K562 (cell line): ENCODE measurements around the gene GEMIN7. TPM values are rescaled to one million over a fixed set of nuclear protein-coding genes. Genes with fewer than 3 reads are reported as not detected.
A peak's percentile ranks its signal among the peaks of the same experiment; 100 is the strongest.

Experiments used
- CC2D1A ChIP-seq: fragments of 450-650 bp; IDR thresholded peaks from 2 replicates; pipeline ENCODE4 v1.6.1; 2017; ENCODE audit warnings: mild to moderate bottlenecking
- NEUROD1 ChIP-seq: fragments of 150-350 bp; IDR thresholded peaks from 2 replicates; pipeline ENCODE4 v1.6.1; 2014; ENCODE audit warnings: borderline replicate concordance, low read length, low read depth; ENCODE audit not compliant: partially characterized antibody
- SMARCA5 ChIP-seq: fragments of 450-650 bp; IDR thresholded peaks from 2 replicates; pipeline ENCODE4 v1.6.1; 2016
- SMARCE1 ChIP-seq: fragments of 450-650 bp; IDR thresholded peaks from 2 replicates; pipeline ENCODE4 v1.7.1; 2016; ENCODE audit warnings: mild to moderate bottlenecking
- YBX1 ChIP-seq: fragments of 450-650 bp; IDR thresholded peaks from 2 replicates; pipeline ENCODE4 v1.7.1; 2016; ENCODE audit warnings: mild to moderate bottlenecking
- ZC3H4 ChIP-seq: sonication (generic); formaldehyde crosslinking; IDR thresholded peaks from 2 replicates; pipeline ENCODE4 v1.9.0; 2021; ENCODE audit warnings: missing genetic modification reagents, borderline replicate concordance
- ZNF395 ChIP-seq: fragments of 200-800 bp; sonication (Bioruptor generic); IDR thresholded peaks from 2 replicates; pipeline ENCODE4 v1.6.1; 2017; ENCODE audit warnings: missing genetic modification characterization, missing compliant biosample characterization
- polyA plus RNA-seq, 8 experiments: library from polyadenylated mRNA; depleted of rRNA in 4 of 8; stranded (reverse) in 5 of 8; unstranded in 3 of 8; fragments of >200 nt; fragmentation: Nextera tagmentation in 2 of 8; fragmentation: Illumina TruSeq in 1 of 8; extraction: Ambion mirVana in 2 of 8; extraction: Trizol in 1 of 8; gene quantifications; 2 replicates each; pipeline versions ENCODE4 v1.2.1 to v1.2.3, GENCODE V29; 2011 to 2014; ENCODE audit warnings: inconsistent platforms in 1 of 8, missing spikeins in 1 of 8
- total RNA-seq, 7 experiments: library from RNA; depleted of rRNA in 6 of 7; stranded (reverse); fragments of >200 nt in 6 of 7; fragmentation: Illumina TruSeq in 2 of 7; extraction: Trizol in 2 of 7; gene quantifications; 2 replicates each; pipeline versions ENCODE4 v1.2.1 to v1.2.3, GENCODE V29; 2011 to 2021; ENCODE audit warnings: low replicate concordance in 1 of 7
- TF ChIP-seq, protein P1 (sequence below): fragments of 450-650 bp; IDR thresholded peaks from 2 replicates; pipeline ENCODE4 v1.6.1; 2016; ENCODE audit warnings: mild to moderate bottlenecking, moderate library complexity
- TF ChIP-seq, protein P2 (sequence below): sonication (generic); formaldehyde crosslinking; IDR thresholded peaks from 2 replicates; pipeline ENCODE4 v1.4.0; 2020; ENCODE audit warnings: mild to moderate bottlenecking, missing genetic modification reagents
- TF ChIP-seq, protein P3 (sequence below): sonication (generic); formaldehyde crosslinking; IDR thresholded peaks from 2 replicates; pipeline ENCODE4 v1.8.1; 2022; ENCODE audit warnings: missing genetic modification reagents

The GEMIN7 gene
- total and polyA plus RNA-seq, 9 of the 15 experiments (the other 6 are each of a cell fraction or from before 2014, with no cell fraction given) = 23.1 to 124 (median 54.9) TPM

- TF ChIP-seq, protein P1, sequence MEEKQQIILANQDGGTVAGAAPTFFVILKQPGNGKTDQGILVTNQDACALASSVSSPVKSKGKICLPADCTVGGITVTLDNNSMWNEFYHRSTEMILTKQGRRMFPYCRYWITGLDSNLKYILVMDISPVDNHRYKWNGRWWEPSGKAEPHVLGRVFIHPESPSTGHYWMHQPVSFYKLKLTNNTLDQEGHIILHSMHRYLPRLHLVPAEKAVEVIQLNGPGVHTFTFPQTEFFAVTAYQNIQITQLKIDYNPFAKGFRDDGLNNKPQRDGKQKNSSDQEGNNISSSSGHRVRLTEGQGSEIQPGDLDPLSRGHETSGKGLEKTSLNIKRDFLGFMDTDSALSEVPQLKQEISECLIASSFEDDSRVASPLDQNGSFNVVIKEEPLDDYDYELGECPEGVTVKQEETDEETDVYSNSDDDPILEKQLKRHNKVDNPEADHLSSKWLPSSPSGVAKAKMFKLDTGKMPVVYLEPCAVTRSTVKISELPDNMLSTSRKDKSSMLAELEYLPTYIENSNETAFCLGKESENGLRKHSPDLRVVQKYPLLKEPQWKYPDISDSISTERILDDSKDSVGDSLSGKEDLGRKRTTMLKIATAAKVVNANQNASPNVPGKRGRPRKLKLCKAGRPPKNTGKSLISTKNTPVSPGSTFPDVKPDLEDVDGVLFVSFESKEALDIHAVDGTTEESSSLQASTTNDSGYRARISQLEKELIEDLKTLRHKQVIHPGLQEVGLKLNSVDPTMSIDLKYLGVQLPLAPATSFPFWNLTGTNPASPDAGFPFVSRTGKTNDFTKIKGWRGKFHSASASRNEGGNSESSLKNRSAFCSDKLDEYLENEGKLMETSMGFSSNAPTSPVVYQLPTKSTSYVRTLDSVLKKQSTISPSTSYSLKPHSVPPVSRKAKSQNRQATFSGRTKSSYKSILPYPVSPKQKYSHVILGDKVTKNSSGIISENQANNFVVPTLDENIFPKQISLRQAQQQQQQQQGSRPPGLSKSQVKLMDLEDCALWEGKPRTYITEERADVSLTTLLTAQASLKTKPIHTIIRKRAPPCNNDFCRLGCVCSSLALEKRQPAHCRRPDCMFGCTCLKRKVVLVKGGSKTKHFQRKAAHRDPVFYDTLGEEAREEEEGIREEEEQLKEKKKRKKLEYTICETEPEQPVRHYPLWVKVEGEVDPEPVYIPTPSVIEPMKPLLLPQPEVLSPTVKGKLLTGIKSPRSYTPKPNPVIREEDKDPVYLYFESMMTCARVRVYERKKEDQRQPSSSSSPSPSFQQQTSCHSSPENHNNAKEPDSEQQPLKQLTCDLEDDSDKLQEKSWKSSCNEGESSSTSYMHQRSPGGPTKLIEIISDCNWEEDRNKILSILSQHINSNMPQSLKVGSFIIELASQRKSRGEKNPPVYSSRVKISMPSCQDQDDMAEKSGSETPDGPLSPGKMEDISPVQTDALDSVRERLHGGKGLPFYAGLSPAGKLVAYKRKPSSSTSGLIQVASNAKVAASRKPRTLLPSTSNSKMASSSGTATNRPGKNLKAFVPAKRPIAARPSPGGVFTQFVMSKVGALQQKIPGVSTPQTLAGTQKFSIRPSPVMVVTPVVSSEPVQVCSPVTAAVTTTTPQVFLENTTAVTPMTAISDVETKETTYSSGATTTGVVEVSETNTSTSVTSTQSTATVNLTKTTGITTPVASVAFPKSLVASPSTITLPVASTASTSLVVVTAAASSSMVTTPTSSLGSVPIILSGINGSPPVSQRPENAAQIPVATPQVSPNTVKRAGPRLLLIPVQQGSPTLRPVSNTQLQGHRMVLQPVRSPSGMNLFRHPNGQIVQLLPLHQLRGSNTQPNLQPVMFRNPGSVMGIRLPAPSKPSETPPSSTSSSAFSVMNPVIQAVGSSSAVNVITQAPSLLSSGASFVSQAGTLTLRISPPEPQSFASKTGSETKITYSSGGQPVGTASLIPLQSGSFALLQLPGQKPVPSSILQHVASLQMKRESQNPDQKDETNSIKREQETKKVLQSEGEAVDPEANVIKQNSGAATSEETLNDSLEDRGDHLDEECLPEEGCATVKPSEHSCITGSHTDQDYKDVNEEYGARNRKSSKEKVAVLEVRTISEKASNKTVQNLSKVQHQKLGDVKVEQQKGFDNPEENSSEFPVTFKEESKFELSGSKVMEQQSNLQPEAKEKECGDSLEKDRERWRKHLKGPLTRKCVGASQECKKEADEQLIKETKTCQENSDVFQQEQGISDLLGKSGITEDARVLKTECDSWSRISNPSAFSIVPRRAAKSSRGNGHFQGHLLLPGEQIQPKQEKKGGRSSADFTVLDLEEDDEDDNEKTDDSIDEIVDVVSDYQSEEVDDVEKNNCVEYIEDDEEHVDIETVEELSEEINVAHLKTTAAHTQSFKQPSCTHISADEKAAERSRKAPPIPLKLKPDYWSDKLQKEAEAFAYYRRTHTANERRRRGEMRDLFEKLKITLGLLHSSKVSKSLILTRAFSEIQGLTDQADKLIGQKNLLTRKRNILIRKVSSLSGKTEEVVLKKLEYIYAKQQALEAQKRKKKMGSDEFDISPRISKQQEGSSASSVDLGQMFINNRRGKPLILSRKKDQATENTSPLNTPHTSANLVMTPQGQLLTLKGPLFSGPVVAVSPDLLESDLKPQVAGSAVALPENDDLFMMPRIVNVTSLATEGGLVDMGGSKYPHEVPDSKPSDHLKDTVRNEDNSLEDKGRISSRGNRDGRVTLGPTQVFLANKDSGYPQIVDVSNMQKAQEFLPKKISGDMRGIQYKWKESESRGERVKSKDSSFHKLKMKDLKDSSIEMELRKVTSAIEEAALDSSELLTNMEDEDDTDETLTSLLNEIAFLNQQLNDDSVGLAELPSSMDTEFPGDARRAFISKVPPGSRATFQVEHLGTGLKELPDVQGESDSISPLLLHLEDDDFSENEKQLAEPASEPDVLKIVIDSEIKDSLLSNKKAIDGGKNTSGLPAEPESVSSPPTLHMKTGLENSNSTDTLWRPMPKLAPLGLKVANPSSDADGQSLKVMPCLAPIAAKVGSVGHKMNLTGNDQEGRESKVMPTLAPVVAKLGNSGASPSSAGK = no peak; the same call in 1 of the 2 replicates
- TF ChIP-seq CC2D1A (no peak), SMARCE1 (peak; percentile 86), YBX1 (no peak), NEUROD1 (peak; percentile 43), SMARCA5 (no peak), ZNF395 (0 out of 2 replicates have a peak, but pooled peaks have one; percentile 41), ZC3H4 (no peak)
- TF ChIP-seq, protein P2, sequence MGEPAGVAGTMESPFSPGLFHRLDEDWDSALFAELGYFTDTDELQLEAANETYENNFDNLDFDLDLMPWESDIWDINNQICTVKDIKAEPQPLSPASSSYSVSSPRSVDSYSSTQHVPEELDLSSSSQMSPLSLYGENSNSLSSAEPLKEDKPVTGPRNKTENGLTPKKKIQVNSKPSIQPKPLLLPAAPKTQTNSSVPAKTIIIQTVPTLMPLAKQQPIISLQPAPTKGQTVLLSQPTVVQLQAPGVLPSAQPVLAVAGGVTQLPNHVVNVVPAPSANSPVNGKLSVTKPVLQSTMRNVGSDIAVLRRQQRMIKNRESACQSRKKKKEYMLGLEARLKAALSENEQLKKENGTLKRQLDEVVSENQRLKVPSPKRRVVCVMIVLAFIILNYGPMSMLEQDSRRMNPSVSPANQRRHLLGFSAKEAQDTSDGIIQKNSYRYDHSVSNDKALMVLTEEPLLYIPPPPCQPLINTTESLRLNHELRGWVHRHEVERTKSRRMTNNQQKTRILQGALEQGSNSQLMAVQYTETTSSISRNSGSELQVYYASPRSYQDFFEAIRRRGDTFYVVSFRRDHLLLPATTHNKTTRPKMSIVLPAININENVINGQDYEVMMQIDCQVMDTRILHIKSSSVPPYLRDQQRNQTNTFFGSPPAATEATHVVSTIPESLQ (CRISPR knock-in tag) = no peak
- TF ChIP-seq, protein P3, sequence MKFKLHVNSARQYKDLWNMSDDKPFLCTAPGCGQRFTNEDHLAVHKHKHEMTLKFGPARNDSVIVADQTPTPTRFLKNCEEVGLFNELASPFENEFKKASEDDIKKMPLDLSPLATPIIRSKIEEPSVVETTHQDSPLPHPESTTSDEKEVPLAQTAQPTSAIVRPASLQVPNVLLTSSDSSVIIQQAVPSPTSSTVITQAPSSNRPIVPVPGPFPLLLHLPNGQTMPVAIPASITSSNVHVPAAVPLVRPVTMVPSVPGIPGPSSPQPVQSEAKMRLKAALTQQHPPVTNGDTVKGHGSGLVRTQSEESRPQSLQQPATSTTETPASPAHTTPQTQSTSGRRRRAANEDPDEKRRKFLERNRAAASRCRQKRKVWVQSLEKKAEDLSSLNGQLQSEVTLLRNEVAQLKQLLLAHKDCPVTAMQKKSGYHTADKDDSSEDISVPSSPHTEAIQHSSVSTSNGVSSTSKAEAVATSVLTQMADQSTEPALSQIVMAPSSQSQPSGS (CRISPR knock-in tag) = no peak
These were observed 18.9 kb downstream of the GEMIN7 start (continued) for GRCh38 chr19:45097776-45098520.
